Natural killer cell treated with Interleukin-12 subunit alpha and Interleukin-12 subunit beta and Interleukin-15 and Interleukin-18, amount 100 ng/mL, for 72 hours (primary cell): ENCODE measurements around the gene SLC9A8. TPM values are rescaled to one million over a fixed set of nuclear protein-coding genes. Genes with fewer than 3 reads are reported as not detected.

Experiments used
- ATAC-seq, 2 donors: fragments of 150-1000 bp; cut with Tn5 transposase in 1 of 2; sonication (Bioruptor Pico), chemical (Tn5 transposase) in 1 of 2; 2 replicates each; pipeline ENCODE4 v1.10.0; 2021
- DNase-seq: peaks from one replicate; pipeline ENCODE4 v3.0.0; 2022; ENCODE audit warnings: low spot score
- H3K27ac Mint-ChIP-seq, 2 donors: 1 replicate in 1 of 2; 2 replicates in 1 of 2; pipeline ENCODE4 v1.8.0; 2022; ENCODE audit warnings: mixed read lengths in 2 of 2, mild to moderate bottlenecking in 1 of 2, moderate library complexity in 1 of 2
- H3K27me3 Mint-ChIP-seq, 2 donors: 1 replicate in 1 of 2; 2 replicates in 1 of 2; pipeline ENCODE4 v1.8.0; 2022; ENCODE audit warnings: mixed read lengths in 2 of 2
- H3K36me3 Mint-ChIP-seq: one replicate; pipeline ENCODE4 v1.8.0; 2022; ENCODE audit warnings: mixed read lengths
- H3K4me1 Mint-ChIP-seq, 2 donors: 1 replicate in 1 of 2; 2 replicates in 1 of 2; pipeline ENCODE4 v1.8.0; 2022; ENCODE audit warnings: low read depth in 2 of 2, mixed read lengths in 2 of 2, mild to moderate bottlenecking in 1 of 2
- H3K4me3 Mint-ChIP-seq: one replicate; pipeline ENCODE4 v1.8.0; 2022; ENCODE audit warnings: mixed read lengths
- H3K9me3 Mint-ChIP-seq: 2 replicates; pipeline ENCODE4 v1.8.0; 2022; ENCODE audit warnings: mixed read lengths
- total RNA-seq, 2 donors: library from RNA; stranded (reverse); gene quantifications; one replicate each; pipeline ENCODE4 v1.2.3, GENCODE V29; 2022

The SLC9A8 gene
- total RNA-seq, 2 donors from 2014 or later: 22.0 to 27.6 TPM

DNA sequence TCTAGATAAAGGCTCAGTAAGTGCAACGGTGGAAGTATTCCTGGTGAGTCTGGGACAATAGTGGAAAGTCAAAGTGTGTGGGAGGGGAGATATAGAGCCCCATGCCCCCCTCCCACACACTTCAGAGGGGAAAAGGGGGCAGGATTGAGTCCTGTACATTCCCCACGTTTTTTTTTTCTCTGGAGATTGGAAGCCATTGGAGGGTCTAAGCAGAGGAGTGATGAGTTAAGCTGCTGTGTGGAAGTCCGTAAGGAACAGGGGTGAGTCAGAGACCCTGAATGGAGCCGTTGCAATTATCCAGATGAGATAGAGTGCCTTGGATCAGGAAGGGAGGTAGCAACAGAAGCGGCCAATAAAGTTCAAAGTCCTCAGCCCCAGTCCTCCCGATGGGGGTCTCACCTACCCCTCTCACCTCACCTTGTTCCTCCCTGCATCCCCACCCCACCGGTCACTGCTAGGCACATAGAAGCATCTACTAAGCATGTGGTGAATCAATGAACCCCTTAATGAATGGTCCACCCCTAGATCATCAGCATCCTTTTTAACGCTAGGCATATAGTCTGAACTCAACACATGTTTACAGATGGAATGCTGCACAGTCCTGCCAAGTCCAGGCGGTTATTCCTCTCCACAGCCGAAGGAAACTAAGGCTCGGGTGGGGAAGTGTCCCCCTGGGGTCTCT is 662 bp upstream of the SLC9A8 start:
- Mint-ChIP-seq H3K27ac (peak overlapping the region; percentile 97), H3K9me3 (peaks cover 3% of the 10 kb centered on the region), H3K27me3 (no peaks in the 10 kb centered on the region), H3K36me3 (peaks cover 14% of the 10 kb centered on the region), H3K4me3 (peak overlapping the region; percentile 99), H3K4me1 (peaks cover 42 to 48% of the 10 kb centered on the region in 2 donors)
- ATAC-seq: no peak
- DNase-seq: no peak

DNA sequence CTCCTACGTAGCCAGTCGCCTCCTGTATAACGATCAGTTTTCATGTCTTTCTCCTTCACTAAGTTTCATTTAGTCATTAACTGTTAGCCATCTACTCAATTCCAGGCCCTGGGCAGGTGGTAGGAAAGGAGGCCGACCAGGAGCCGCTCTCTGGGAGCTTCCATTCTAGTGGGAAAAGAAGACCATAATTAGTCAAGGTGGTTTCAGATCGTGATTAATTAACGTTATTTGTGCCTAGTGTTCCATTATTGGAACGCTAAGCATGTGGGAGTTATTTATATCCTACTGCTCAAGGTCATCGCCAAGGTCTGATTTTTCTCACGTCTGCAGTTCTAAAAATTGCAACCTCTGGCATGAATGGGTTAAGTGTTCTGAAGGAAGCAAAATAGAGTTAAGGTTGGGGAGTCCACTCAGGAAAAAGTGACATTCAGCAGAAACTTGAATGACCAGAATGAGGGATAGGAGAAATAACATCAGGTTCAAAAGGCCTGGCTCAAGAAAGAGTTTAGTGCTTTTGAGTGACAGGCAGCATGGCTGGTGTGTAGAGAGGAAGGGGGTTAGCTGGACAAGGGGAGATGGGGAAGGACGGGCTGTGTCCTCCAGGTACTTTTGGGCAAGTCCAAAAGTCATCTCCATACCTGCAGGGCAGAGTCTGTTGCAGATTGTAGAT is 812 bp downstream of the SLC9A8 start:
- Mint-ChIP-seq H3K27me3 (no peaks in the 10 kb centered on the region), H3K36me3 (peaks cover 14% of the 10 kb centered on the region), H3K9me3 (peaks cover 3% of the 10 kb centered on the region), H3K4me1 (peaks cover 39 to 43% of the 10 kb centered on the region in 2 donors), H3K27ac (peak overlapping the region; percentile 97), H3K4me3 (peak overlapping the region; percentile 99)
- no peak for DNase-seq
- ATAC-seq: no peak

DNA sequence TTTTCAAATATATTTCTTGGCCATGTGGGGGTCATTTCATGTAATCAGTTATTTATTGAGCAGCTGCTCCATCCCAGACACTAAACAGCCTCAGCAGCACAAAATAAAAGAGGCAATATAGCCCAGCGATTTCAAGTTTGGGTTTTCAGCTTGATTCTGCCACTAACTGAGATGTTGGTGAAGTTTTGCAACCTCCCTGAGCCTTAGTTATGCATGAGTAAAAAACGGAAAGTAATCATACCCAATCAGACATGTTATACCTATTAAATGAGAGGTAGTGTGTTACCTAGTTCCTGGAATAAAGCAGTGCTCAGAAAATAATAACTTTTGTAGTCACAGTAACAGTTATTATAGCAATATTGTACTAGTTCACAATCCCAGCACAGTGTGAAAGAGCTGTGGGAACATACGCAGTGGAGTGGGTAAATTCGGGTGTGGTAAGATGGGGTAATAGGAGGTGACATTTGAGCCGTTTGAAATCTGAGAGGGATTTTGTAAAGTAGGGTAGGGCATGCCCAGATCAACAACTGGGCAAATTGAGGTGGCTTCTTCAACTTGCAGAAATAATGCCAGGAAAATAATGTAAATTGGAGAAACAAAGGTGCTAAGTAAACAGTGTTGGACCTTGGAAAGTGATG is 1.5 kb downstream of the SLC9A8 start:
- H3K27me3 Mint-ChIP-seq: no peaks in the 10 kb centered on the region
- ATAC-seq (no peak), DNase-seq (no peak)
- H3K27ac Mint-ChIP-seq: peak overlapping the region; percentile 97
- H3K4me3 Mint-ChIP-seq: peak overlapping the region; percentile 99
- peaks cover 3% of the 10 kb centered on the region for H3K9me3 Mint-ChIP-seq
- peaks cover 39 to 43% of the 10 kb centered on the region in 2 donors for H3K4me1 Mint-ChIP-seq
- peaks cover 16% of the 10 kb centered on the region for H3K36me3 Mint-ChIP-seq

DNA sequence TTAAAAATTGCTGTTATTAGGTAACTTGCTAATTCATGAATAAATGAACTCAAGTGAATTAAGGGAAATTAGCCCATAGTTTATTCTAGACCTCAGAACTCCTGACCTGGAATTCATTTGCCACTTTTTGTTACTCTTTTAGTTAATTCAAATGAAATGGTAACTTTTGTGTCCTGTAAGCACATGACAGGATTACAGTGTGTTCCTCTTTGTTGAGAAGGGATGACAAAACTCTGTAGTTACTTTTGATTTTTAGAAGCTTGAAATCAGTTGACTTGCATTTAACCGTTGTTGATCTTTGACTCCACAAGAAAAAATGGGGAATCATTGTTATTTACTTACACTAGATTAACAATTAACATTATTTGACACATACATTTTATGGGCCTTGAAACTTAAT is 6.2 kb downstream of the SLC9A8 start:
- DNase-seq (no peak), ATAC-seq (no peak)
- Mint-ChIP-seq H3K36me3 (peaks cover 24% of the 10 kb centered on the region), H3K4me3 (no peak overlapping the region), H3K9me3 (no peaks in the 10 kb centered on the region), H3K27me3 (no peaks in the 10 kb centered on the region), H3K4me1 (peaks cover 40 to 52% of the 10 kb centered on the region in 2 donors), H3K27ac (no peak overlapping the region)

DNA sequence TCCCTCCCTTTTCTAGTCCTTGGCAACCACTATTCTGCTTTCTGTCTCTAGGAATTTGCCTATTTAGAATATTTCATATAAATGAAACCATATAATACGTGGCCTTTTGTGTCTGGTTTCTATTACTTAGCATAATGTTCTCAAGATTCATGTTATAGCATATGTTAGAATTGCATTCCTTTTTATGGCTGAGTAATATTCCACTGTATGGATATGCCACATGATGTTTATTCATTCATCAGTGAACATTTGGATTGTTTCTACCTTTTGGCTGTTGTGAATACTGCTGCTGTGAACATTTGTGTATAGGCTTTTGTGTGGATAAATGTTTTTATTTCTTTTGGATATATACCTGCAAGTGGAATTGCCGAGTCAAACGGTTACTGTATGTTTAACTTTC is 7.1 kb downstream of the SLC9A8 start:
- ATAC-seq: no peak
- H3K27ac Mint-ChIP-seq: peak overlapping the region in 1 of 2 donors; percentile 37
- H3K4me1 Mint-ChIP-seq: peaks cover 37 to 48% of the 10 kb centered on the region in 2 donors
- no peak for DNase-seq
- peaks cover 24% of the 10 kb centered on the region for H3K36me3 Mint-ChIP-seq
- no peak overlapping the region for H3K4me3 Mint-ChIP-seq
- no peaks in the 10 kb centered on the region for H3K9me3 Mint-ChIP-seq
- no peaks in the 10 kb centered on the region for H3K27me3 Mint-ChIP-seq

DNA sequence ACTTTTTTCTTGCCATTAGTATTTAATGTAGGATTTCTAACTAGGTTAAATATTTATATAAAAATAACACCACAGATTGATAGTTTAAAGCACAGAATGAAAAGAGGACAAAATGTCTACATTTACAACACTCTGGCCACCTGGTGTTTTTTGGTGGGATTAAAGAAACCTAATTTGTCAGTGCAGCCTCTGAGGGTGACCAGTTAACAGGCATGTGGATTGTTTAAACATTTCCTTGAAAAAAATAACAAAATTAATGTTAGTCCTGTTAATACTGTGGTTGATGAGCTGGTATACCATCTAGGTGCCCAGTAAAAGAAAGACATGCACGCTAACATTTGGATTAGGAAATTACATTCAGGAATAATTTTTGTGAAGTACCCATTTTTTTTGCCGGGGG is 8.8 kb downstream of the SLC9A8 start:
- ATAC-seq (no peak), DNase-seq (no peak)
- no peak overlapping the region for H3K4me3 Mint-ChIP-seq
- H3K9me3 Mint-ChIP-seq: no peaks in the 10 kb centered on the region
- no peaks in the 10 kb centered on the region for H3K27me3 Mint-ChIP-seq
- peak overlapping the region; percentile 14 to 86 for H3K27ac Mint-ChIP-seq
- peaks cover 16% of the 10 kb centered on the region for H3K36me3 Mint-ChIP-seq
- H3K4me1 Mint-ChIP-seq: peaks cover 30 to 38% of the 10 kb centered on the region in 2 donors

DNA sequence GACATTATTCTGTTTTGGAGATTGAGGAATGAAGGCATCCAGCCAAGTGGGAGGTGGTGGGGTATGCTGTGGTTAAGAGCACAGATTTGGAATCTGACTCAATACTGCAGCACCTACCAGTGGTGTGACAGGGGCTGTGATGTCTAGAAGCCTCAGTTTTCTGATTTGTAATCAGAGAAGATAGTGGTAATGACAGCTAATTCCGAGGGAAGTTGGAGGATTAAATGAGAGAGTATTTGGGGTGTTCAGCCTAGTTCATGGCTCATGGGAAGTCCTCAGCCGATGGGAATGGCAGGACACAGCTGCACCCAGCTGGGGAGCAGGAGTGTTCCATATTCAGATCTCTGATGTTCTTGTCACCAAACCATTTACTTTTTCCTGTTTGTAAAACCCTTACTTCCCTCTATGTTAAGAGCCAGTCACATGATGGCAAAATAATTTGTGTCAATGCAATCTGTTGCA is 9.3 kb downstream of the SLC9A8 start:
- Mint-ChIP-seq H3K27ac (peak overlapping the region; percentile 14 to 86), H3K27me3 (no peaks in the 10 kb centered on the region), H3K4me1 (peaks cover 30 to 38% of the 10 kb centered on the region in 2 donors), H3K4me3 (no peak overlapping the region), H3K9me3 (no peaks in the 10 kb centered on the region), H3K36me3 (peaks cover 16% of the 10 kb centered on the region)
- ATAC-seq (no peak), DNase-seq (no peak)

DNA sequence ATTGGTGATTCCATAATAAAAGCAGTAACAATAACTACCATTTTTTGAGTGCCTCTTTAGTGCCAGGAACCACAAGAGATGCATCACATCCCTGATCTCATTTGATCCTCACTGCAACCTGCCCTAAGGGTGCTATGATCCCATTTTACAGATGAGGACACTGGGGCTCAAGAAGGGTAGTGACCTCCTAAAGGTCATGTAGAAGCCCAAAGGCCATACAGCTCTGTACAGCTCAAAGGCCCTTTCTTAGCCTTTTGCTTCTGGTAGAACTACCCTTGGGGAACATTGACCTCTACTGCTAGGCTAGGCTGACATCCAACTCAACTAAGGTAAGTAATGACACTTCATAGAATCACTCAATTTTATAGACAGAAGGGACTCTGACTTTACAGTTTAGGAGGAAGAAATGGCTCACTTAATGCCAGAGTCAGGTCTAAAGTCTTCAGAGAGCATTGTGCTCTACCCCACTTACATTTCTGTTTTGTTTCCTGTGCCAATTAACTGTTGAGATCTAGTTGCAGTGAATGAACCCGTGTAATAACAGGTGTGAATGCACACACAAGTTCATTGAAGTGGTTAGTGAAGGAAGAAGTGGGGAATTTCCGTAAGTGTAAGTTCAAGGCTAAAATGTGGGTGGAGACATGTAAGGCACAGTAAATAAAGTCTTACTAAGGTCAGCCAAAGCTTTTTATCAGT is 10.7 kb downstream of the SLC9A8 start:
- Mint-ChIP-seq H3K27ac (peak overlapping the region; percentile 30 to 86), H3K27me3 (no peaks in the 10 kb centered on the region), H3K9me3 (no peaks in the 10 kb centered on the region), H3K4me1 (peaks cover 30 to 38% of the 10 kb centered on the region in 2 donors), H3K36me3 (peaks cover 16% of the 10 kb centered on the region), H3K4me3 (no peak overlapping the region)
- no peak for DNase-seq
- no peak for ATAC-seq

DNA sequence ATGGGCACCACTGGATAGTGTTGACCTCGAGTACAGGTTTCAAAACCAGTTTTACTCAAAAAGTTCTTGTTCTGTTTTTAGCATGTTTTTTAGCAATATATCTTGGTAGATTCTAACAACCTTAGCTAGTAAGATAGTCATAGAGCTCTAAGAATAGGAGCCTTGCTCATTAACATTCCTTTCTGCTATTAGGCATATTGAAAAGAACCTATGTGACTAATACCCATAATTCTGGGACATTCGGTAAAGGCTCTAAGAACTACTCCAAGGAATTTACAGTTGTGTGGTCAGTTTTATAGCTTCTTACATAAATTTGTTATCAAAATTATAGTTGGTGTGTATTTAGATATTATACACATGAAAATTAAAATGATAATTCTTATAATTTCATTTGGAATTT is 11.6 kb downstream of the SLC9A8 start:
- Mint-ChIP-seq H3K4me1 (peaks cover 30 to 38% of the 10 kb centered on the region in 2 donors), H3K36me3 (peaks cover 14% of the 10 kb centered on the region), H3K9me3 (no peaks in the 10 kb centered on the region), H3K27me3 (no peaks in the 10 kb centered on the region), H3K4me3 (no peak overlapping the region), H3K27ac (peak overlapping the region; percentile 30 to 86)
- DNase-seq (no peak), ATAC-seq (no peak)

DNA sequence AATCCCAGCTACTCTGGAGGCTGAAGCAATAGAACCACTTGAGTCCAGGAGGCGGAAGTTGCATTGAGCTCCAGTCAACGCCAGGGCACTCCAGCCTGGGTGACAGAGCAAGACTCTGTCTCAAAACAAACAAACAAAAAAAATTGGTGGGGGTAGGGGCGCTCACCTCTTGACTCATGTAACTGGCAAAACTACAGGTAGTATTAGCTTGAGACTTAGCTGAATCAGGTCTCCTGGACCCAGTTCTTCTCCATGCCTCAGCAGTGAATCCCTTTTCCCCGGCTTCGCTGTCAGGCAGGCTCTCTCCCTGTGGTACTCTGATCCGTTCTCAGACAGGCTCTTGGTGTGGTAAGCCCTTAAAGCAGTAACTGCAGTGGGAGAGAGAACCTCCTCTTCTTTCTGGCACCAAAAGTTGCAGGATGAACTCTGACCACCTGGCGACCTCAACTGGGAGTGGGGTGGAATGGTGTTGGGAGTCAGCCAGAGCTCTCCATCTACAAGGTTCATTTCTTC is 12.9 kb downstream of the SLC9A8 start:
- Mint-ChIP-seq H3K36me3 (peaks cover 11% of the 10 kb centered on the region), H3K4me1 (peaks cover 32 to 35% of the 10 kb centered on the region in 2 donors), H3K27me3 (no peaks in the 10 kb centered on the region), H3K4me3 (no peak overlapping the region), H3K9me3 (no peaks in the 10 kb centered on the region), H3K27ac (peak overlapping the region in 1 of 2 donors; percentile 67)
- DNase-seq: no peak
- ATAC-seq: no peak

DNA sequence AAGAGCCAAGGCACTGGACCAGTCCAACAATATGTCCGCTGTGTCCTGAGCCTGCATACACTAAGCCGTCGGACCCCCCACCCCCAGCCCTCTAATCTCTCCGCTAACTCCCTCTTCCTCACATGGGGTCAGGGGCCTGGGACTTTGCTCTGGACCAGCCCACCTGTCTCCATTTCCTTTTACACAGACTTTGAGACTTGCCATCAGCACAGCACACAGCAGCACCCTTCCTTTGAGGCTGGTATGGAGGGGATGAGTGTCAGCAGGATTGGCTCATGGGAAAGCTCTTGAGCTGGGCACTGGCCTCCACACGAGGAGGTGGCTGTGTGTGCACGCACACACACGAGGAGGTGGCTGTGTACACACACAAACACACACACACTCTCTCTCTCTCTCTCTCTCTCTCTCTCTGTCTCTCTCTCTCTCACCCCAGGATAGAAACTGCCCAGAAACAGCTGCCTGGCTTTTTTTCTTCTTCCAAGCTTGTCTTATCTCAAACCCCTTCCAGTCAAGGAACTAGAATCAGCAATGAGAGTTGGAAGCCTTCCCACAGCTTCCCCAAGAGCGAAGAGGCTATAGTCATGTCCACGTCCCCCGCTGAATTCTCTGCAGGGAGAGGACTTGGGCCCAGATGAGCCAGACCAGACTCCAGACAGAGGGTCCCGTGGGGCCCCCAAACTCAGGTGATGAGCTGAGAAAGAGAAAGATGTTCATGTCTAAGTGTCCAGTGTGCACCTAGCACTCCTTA is 18.6 kb downstream of the SLC9A8 start:
- peaks cover 4 to 17% of the 10 kb centered on the region in 2 donors for H3K4me1 Mint-ChIP-seq
- ATAC-seq (no peak), DNase-seq (no peak)
- no peaks in the 10 kb centered on the region for H3K27me3 Mint-ChIP-seq
- peak overlapping the region in 1 of 2 donors; percentile 52 for H3K27ac Mint-ChIP-seq
- no peak overlapping the region for H3K4me3 Mint-ChIP-seq
- peaks cover 10% of the 10 kb centered on the region for H3K36me3 Mint-ChIP-seq
- no peaks in the 10 kb centered on the region for H3K9me3 Mint-ChIP-seq

DNA sequence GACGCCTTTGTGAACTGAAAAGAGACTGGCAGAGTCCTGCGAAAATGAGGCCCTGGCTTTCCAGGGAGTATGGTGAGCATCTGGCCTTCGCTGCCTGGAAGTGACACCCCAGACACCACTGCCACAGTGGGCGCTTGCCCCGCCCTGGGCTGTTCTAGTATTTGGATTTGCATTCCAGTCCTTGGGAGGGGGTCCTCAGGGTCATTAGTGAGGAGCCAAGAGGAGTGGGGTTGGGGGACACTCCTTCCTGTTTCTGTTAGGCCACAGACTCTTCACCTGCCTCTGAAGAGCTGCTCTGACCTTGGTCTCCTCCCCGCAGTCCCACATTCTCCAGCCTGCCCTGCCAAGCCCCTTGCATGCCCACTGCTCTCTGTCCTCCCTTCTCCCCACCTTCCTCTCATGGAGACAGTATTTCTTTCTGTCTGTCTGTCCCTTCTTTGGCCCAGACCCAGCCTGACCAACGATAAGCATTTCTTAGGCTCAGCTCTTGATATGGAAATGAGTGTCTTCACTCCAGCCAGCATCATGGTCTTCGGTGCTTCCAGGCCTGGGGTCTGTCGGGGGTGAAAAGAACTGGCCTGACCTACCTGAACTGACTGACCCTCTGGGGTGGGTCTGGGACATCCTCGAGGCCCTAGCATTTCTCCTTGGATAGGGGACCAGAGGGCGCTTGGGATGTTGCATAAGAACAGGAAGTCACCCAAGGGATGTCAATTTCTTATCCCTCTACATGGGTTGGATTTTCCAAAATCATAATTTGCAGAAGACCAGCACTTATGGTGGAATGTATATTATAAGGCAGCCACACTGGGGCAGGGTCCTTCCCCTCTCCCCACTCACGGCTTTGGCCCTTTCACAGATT is 19.4 kb downstream of the SLC9A8 start:
- DNase-seq: no peak
- Mint-ChIP-seq H3K27me3 (no peaks in the 10 kb centered on the region), H3K36me3 (peaks cover 11% of the 10 kb centered on the region), H3K27ac (peak overlapping the region in 1 of 2 donors; percentile 10), H3K4me1 (peaks cover 4 to 17% of the 10 kb centered on the region in 2 donors), H3K4me3 (no peak overlapping the region), H3K9me3 (no peaks in the 10 kb centered on the region)
- no peak for ATAC-seq
